Right lobe of liver (tissue), 4 donors: Measurements from ENCODE around the gene KRTAP10-9.

Experiments
- POLR2A ChIP-seq: fragments of 450-650 bp; IDR thresholded peaks from one replicate; pipeline ENCODE4 v1.6.1; 2017; ENCODE audit warnings: antibody characterized with exemption, mild to moderate bottlenecking
- TF ChIP-seq, protein P1 (sequence below), 4 donors: fragments of 200-600 bp in 3 of 4; fragments of 450-650 bp in 1 of 4; IDR thresholded peaks; one replicate each; pipeline versions ENCODE4 v1.5.1 to v1.8.0; 2016 to 2022; ENCODE audit warnings: antibody characterized with exemption in 4 of 4, mild to moderate bottlenecking in 2 of 4
- donor health status: DM: no; HTN: no; CAD: no.
- donor health status: DM: no; HTN: no; CAD: no.
- donor health status: DM: no; HTN: yes; CAD: no.

DNA sequence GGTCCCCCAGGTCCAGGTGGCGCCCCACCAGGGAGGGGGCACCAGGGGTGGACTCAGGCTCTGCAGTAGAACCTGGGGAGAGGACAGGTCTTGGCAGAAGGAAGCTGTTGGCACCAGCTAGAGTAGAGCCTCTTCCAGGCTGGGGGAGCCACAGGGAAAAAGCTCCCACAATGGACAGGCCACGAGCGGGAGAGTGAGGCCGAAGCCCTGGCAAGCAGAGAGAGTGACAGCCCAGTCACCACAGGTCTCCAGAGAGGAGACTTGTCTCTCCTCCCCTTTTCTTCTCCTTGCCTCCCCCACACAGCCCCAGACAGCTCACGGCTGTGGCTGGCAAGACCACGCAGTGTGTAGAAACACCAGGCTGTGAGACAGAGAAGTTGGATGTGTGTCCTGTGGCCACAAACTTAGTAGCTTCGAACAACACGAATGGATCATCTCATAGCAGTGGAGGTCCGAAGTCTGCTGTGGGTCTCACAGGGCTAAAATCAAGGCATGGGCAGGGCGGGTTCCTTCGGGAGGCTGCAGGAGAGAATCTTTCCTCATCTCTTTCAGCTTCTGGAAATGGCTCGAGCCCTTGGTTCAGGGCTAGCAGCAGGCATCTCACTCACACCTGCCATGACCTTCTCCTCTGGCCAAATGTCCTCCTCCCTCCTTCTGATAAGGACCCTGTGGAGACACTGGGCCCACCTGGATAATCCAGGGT, 24.2 kb downstream of the KRTAP10-9 start:
- no peak for TF ChIP-seq POLR2A
- TF ChIP-seq, protein P1, sequence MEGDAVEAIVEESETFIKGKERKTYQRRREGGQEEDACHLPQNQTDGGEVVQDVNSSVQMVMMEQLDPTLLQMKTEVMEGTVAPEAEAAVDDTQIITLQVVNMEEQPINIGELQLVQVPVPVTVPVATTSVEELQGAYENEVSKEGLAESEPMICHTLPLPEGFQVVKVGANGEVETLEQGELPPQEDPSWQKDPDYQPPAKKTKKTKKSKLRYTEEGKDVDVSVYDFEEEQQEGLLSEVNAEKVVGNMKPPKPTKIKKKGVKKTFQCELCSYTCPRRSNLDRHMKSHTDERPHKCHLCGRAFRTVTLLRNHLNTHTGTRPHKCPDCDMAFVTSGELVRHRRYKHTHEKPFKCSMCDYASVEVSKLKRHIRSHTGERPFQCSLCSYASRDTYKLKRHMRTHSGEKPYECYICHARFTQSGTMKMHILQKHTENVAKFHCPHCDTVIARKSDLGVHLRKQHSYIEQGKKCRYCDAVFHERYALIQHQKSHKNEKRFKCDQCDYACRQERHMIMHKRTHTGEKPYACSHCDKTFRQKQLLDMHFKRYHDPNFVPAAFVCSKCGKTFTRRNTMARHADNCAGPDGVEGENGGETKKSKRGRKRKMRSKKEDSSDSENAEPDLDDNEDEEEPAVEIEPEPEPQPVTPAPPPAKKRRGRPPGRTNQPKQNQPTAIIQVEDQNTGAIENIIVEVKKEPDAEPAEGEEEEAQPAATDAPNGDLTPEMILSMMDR (IDR thresholded peaks at IDR 0.05) = no peak
